HCT116 (cell line): ENCODE data around the gene ACOT2. TPM values are rescaled to one million over a fixed set of nuclear protein-coding genes. Genes with fewer than 3 reads are reported as not detected.
A peak's percentile ranks its signal among the peaks of the same experiment; 100 is the strongest.

Experiments used
- ATAC-seq: fragments of 200-7000 bp; cut with Tn5 transposase; 2 replicates; pipeline ENCODE4 v1.9.1; 2020; ENCODE audit warnings: mild to moderate bottlenecking, moderate library complexity
- BruUV-seq: library from RNA; stranded (reverse); fragments of 400-500 nt; replicated peaks from 2 replicates; lab custom pipeline; 2021; lab: Mats Ljungman, UMichigan
- CTCF ChIA-PET: fragments of 300-600 bp; sonication (Branson Sonifier 250); formaldehyde crosslinking; loops from one replicate; lab custom pipeline; 2021; ENCODE audit warnings: antibody characterized with exemption; lab: Charles Lee
- POLR2A ChIA-PET: fragments of 300-600, 350-600 bp; sonication (Branson Sonifier 250); formaldehyde crosslinking; loops from one replicate; lab custom pipeline; 2021; ENCODE audit warnings: antibody characterized with exemption; lab: Charles Lee
- RAD21 ChIA-PET, 2 experiments: fragments of 300-600 bp; sonication (Branson Sonifier 250); formaldehyde crosslinking; loops; one replicate each; lab custom pipeline; 2023; ENCODE audit warnings: low total read pairs in 2 of 2; ENCODE audit not compliant: uncharacterized antibody in 2 of 2, unreplicated experiment in 2 of 2, low non-redundant PET in 1 of 2; lab: Charles Lee
- DNase-seq: peaks from one replicate; pipeline ENCODE4 v3.0.0-alpha.2; 2010; ENCODE audit warnings: low read depth, low spot score
- H2AFZ ChIP-seq: fragments of 200-600 bp; shearing (Covaris generic), sonication (generic); 2 replicates; pipeline ENCODE4 v1.6.1; 2017; ENCODE audit warnings: low read depth, mixed run types, mixed read lengths, antibody characterized with exemption, low read length; ENCODE audit not compliant: poor library complexity, severe bottlenecking
- H3K27ac ChIP-seq: 2 replicates; pipeline ENCODE4 v1.5.1; 2012; ENCODE audit warnings: low read depth, low read length
- H3K27me3 ChIP-seq: fragments of 200-600 bp; sonication (generic); 2 replicates; pipeline ENCODE4 v1.6.1; 2016; ENCODE audit warnings: mixed run types, low read length, mixed read lengths; ENCODE audit not compliant: insufficient read depth
- H3K36me3 ChIP-seq, 2 experiments: fragments of 200-500 bp in 1 of 2; fragments of 200-600 bp in 1 of 2; sonication (Bioruptor generic) in 1 of 2; sonication (generic) in 1 of 2; 2 replicates each; pipeline versions ENCODE4 v1.5.1 to v1.6.1; 2014 to 2016; ENCODE audit warnings: low read length in 2 of 2, inconsistent platforms in 1 of 2, mixed read lengths in 1 of 2, mixed run types in 1 of 2; ENCODE audit not compliant: insufficient read depth in 2 of 2, control insufficient read depth in 1 of 2
- H3K4me1 ChIP-seq, 2 experiments: fragments of 200-600 bp in 1 of 2; sonication (generic) in 1 of 2; 2 replicates each; pipeline versions ENCODE4 v1.5.1 to v1.6.1; 2012 to 2017; ENCODE audit warnings: low read length in 2 of 2, inconsistent platforms in 1 of 2, mild to moderate bottlenecking in 1 of 2, mixed read lengths in 1 of 2, mixed run types in 1 of 2, moderate library complexity in 1 of 2; ENCODE audit not compliant: insufficient read depth in 2 of 2, control insufficient read depth in 1 of 2
- H3K4me2 ChIP-seq: fragments of 200-600 bp; sonication (generic); 2 replicates; pipeline ENCODE4 v1.6.1; 2017; ENCODE audit warnings: mixed run types, low read length, mixed read lengths
- H3K4me3 ChIP-seq, 2 experiments: fragments of 200-600 bp in 1 of 2; sonication (generic) in 1 of 2; replicated peaks in 1 of 2; 2 replicates each; pipeline ENCODE4 v1.5.1; 2011 to 2016; ENCODE audit warnings: low read length in 2 of 2, control low read depth in 1 of 2, low read depth in 1 of 2, mild to moderate bottlenecking in 1 of 2, mixed read lengths in 1 of 2, mixed run types in 1 of 2
- H3K79me2 ChIP-seq: fragments of 200-600 bp; sonication (generic); 2 replicates; pipeline ENCODE4 v1.6.1; 2017; ENCODE audit warnings: mild to moderate bottlenecking, mixed run types, low read length, moderate library complexity, mixed read lengths; ENCODE audit not compliant: insufficient read depth
- H3K9ac ChIP-seq: fragments of 200-600 bp; sonication (generic); 2 replicates; pipeline ENCODE4 v1.6.1; 2016; ENCODE audit warnings: low read length, mixed read lengths
- H3K9me2 ChIP-seq: fragments of 200-600 bp; sonication (generic), shearing (Covaris generic); 2 replicates; pipeline ENCODE4 v1.6.1; 2017; ENCODE audit warnings: mixed run types, mild to moderate bottlenecking, moderate library complexity; ENCODE audit not compliant: insufficient read depth
- H3K9me3 ChIP-seq, 2 experiments: fragments of 200-500 bp in 1 of 2; fragments of 200-600 bp in 1 of 2; sonication (Bioruptor generic) in 1 of 2; sonication (generic) in 1 of 2; 2 replicates each; pipeline ENCODE4 v1.6.1; 2014 to 2017; ENCODE audit warnings: low read length in 2 of 2, mixed read lengths in 2 of 2, inconsistent platforms in 1 of 2, low read depth in 1 of 2, mild to moderate bottlenecking in 1 of 2, mixed run types in 1 of 2, moderate library complexity in 1 of 2; ENCODE audit not compliant: control insufficient read depth in 1 of 2, insufficient read depth in 1 of 2
- H4K20me1 ChIP-seq: fragments of 200-600 bp; sonication (generic), shearing (Covaris generic); 2 replicates; pipeline ENCODE4 v1.6.1; 2017; ENCODE audit warnings: mixed run types, mild to moderate bottlenecking, moderate library complexity; ENCODE audit not compliant: insufficient read depth
- EGR1 ChIP-seq: IDR thresholded peaks from 2 replicates; pipeline ENCODE4 v1.6.1; 2012; ENCODE audit warnings: low read depth
- EZH2phosphoT487 ChIP-seq: fragments of 200-600 bp; IDR thresholded peaks from 2 replicates; pipeline ENCODE4 v1.6.1; 2018; ENCODE audit warnings: antibody characterized with exemption, borderline replicate concordance
- JUND ChIP-seq: IDR thresholded peaks from 2 replicates; pipeline ENCODE4 v1.6.1; 2012
- RAD21 ChIP-seq: IDR thresholded peaks from 2 replicates; pipeline ENCODE4 v1.6.1; 2012; ENCODE audit warnings: low read depth, mild to moderate bottlenecking
- SRF ChIP-seq: IDR thresholded peaks from 2 replicates; pipeline ENCODE4 v1.6.1; 2012; ENCODE audit warnings: low read depth
- intact Hi-C: fragments of 100-400 bp; cut with micrococcal nuclease; formaldehyde crosslinking; loops from 2 replicates; pipeline ENCODE4 v1.10.0; 2022
- total RNA-seq: library from RNA; stranded (reverse); gene quantifications from one replicate; pipeline ENCODE4 v1.2.1, GENCODE V29; 2021; ENCODE audit not compliant: unreplicated experiment
- TF ChIP-seq, protein P1 (sequence below): IDR thresholded peaks from 2 replicates; pipeline ENCODE4 v1.6.1; 2011; ENCODE audit warnings: mild to moderate bottlenecking, low read length, moderate library complexity; ENCODE audit not compliant: insufficient replicate concordance; ENCODE audit errors: extremely low read depth
- TF ChIP-seq, protein P2 (sequence below), 3 experiments: fragments of 200-600 bp in 1 of 3; sonication (generic) in 1 of 3; IDR thresholded peaks in 2 of 3; conservative IDR thresholded peaks in 1 of 3; 2 replicates each; pipeline ENCODE4 v1.5.1; 2012 to 2017; ENCODE audit warnings: low read depth in 2 of 3, low read length in 2 of 3, antibody characterized with exemption in 1 of 3, borderline replicate concordance in 1 of 3, control low read depth in 1 of 3, mild to moderate bottlenecking in 1 of 3, mixed read lengths in 1 of 3, mixed run types in 1 of 3, moderate library complexity in 1 of 3; ENCODE audit not compliant: insufficient read depth in 1 of 3

The ACOT2 gene
- total RNA-seq, 1 experiment from 2014 or later: 0.44 TPM

DNA sequence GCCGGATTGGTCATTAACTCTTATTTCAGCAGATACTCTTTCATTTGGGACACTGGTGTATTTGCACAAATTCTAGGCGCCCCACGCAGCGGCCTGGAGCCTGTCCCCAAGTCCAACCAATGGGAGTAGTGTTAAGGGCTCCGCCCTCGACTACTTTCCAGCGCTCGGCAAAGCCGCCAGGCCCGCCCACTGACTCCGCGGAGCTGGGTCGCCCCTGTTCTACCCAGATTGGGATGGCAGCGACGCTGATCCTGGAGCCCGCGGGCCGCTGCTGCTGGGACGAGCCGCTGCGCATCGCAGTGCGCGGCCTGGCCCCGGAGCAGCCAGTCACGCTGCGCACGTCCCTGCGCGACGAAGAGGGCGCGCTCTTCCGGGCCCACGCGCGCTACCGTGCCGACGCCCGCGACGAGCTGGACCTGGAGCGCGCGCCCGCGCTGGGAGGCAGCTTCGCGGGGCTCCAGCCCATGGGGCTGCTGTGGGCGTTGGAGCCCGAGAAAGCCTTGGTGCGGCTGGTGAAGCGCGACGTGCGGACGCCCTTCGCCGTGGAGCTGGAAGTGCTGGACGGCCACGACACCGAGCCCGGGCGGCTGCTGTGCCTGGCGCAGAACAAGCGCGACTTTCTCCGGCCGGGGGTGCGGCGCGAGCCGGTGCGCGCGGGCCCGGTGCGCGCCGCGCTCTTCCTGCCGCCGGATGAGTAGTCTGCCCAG lies 43.5 kb downstream of the ACOT2 start, which contains the start of gene ACOT6:
TSS of gene ACOT6 (plus strand) at position 179 of the 707 bp plus-strand sequence. CDS start at position 234, 55 bp downstream.
- peak; percentile 30; the same call in 1 of the 2 replicates for TF ChIP-seq EGR1
- no peak for TF ChIP-seq RAD21
- RAD21 ChIA-PET: interaction anchor here in 1 of 2 experiments (0.6 kb wide), 1 partner anchor 141 kb away, joined by 3 read pairs; no protein-coding TSS in a partner anchor
- H3K27me3 ChIP-seq: no peaks in the 10 kb centered on the region
- H4K20me1 ChIP-seq: no peaks in the 10 kb centered on the region
- peak within 1 kb of the TSS; percentile 36 to 57 for H3K4me3 ChIP-seq
- peak within 1 kb of the TSS; percentile 76 for H3K4me2 ChIP-seq
- H3K27ac ChIP-seq: peak within 1 kb of the TSS; percentile 28; the same call in 1 of the 2 replicates
- peak; percentile 19 for DNase-seq
- POLR2A ChIA-PET: interaction anchor here (0.7 kb wide), 1 partner anchor 15 kb away, joined by 3 read pairs; no protein-coding TSS in a partner anchor
- CTCF ChIA-PET: interaction anchor here (1.2 kb wide), 1 partner anchor 14 kb away, joined by 3 read pairs; no protein-coding TSS in a partner anchor
- ATAC-seq: peak; percentile 96
- H3K9ac ChIP-seq: peak within 1 kb of the TSS; percentile 33
- intact Hi-C loops: no loop called here
- no peaks in the 10 kb centered on the region for H3K79me2 ChIP-seq
- H3K4me1 ChIP-seq: peaks cover 0 to 13% of the 10 kb centered on the region in 2 experiments; a peak in 2 of 4 replicates
- H2AFZ ChIP-seq: peak within 1 kb of the TSS; percentile 35
- no peaks in the 10 kb centered on the region for H3K9me3 ChIP-seq
- no peaks in the 10 kb centered on the region for H3K36me3 ChIP-seq
- BruUV-seq: no TSS peak
- no peaks in the 10 kb centered on the region for H3K9me2 ChIP-seq

DNA sequence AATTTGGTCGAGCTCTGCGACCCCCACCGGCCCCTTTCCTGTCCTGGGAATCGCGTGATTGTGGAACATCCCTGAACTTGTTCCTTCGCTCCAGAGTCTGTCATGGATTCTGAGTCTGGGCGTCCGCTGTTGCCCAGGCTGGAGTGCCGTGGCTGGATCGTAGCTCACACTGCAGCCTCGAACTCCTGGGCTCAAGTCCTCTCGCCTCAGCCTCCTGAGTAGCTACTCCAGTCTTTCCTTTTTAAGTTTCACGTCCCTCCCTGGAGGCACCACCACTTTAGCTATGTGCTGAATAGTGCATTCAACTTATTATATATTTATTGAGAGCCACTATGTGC lies 44.0 kb downstream of the ACOT2 start:
- no TSS peak for BruUV-seq
- Histone ChIP-seq H3K36me3 (no peaks in the 10 kb centered on the region), H3K79me2 (no peaks in the 10 kb centered on the region), H3K4me1 (peaks cover 0 to 13% of the 10 kb centered on the region in 2 experiments; a peak in 2 of 4 replicates), H3K27me3 (no peaks in the 10 kb centered on the region), H2AFZ (peak overlapping the region; percentile 35), H3K27ac (no peak overlapping the region; the same call in 1 of the 2 replicates), H3K4me2 (peak overlapping the region; percentile 76), H3K4me3 (peak overlapping the region; percentile 36 to 57), H3K9me3 (no peaks in the 10 kb centered on the region), H3K9ac (peak overlapping the region; percentile 33; the same call in 1 of the 2 replicates), H4K20me1 (no peaks in the 10 kb centered on the region), H3K9me2 (no peaks in the 10 kb centered on the region)
- ChIA-PET CTCF (interaction anchor here (1.2 kb wide), 1 partner anchor 13 kb away, joined by 3 read pairs; no protein-coding TSS in a partner anchor), POLR2A (interaction anchor here (0.7 kb wide), 1 partner anchor 14 kb away, joined by 3 read pairs; no protein-coding TSS in a partner anchor), RAD21 (interaction anchor here in 1 of 2 experiments (0.6 kb wide), 1 partner anchor 141 kb away, joined by 3 read pairs; no protein-coding TSS in a partner anchor)
- DNase-seq (no peak), ATAC-seq (peak; percentile 13)
- intact Hi-C loops: no loop called here
- no peak for TF ChIP-seq JUND
- TF ChIP-seq EZH2phosphoT487: no peak
- TF ChIP-seq, protein P1, sequence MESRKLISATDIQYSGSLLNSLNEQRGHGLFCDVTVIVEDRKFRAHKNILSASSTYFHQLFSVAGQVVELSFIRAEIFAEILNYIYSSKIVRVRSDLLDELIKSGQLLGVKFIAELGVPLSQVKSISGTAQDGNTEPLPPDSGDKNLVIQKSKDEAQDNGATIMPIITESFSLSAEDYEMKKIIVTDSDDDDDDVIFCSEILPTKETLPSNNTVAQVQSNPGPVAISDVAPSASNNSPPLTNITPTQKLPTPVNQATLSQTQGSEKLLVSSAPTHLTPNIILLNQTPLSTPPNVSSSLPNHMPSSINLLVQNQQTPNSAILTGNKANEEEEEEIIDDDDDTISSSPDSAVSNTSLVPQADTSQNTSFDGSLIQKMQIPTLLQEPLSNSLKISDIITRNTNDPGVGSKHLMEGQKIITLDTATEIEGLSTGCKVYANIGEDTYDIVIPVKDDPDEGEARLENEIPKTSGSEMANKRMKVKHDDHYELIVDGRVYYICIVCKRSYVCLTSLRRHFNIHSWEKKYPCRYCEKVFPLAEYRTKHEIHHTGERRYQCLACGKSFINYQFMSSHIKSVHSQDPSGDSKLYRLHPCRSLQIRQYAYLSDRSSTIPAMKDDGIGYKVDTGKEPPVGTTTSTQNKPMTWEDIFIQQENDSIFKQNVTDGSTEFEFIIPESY: no peak
- no peak for TF ChIP-seq SRF
- no peak for TF ChIP-seq EGR1
- TF ChIP-seq, protein P2, sequence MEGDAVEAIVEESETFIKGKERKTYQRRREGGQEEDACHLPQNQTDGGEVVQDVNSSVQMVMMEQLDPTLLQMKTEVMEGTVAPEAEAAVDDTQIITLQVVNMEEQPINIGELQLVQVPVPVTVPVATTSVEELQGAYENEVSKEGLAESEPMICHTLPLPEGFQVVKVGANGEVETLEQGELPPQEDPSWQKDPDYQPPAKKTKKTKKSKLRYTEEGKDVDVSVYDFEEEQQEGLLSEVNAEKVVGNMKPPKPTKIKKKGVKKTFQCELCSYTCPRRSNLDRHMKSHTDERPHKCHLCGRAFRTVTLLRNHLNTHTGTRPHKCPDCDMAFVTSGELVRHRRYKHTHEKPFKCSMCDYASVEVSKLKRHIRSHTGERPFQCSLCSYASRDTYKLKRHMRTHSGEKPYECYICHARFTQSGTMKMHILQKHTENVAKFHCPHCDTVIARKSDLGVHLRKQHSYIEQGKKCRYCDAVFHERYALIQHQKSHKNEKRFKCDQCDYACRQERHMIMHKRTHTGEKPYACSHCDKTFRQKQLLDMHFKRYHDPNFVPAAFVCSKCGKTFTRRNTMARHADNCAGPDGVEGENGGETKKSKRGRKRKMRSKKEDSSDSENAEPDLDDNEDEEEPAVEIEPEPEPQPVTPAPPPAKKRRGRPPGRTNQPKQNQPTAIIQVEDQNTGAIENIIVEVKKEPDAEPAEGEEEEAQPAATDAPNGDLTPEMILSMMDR (IDR thresholded peaks at IDR 0.05 in 2 of 3, conservative IDR thresholded peaks at IDR 0.05 in 1 of 3; ENCODE audit: borderline replicate concordance in 1 of 3, insufficient read depth in 1 of 3, low read depth in 2 of 3, low read length in 2 of 3): no peak
